Measurements from ENCODE around the gene U2SURP.
"Not testable (repeated sequence)": the region's sequence is repeated elsewhere in the genome, so short reads cannot be mapped to it uniquely, and the experiment has no call there.

The U2SURP gene

DNA sequence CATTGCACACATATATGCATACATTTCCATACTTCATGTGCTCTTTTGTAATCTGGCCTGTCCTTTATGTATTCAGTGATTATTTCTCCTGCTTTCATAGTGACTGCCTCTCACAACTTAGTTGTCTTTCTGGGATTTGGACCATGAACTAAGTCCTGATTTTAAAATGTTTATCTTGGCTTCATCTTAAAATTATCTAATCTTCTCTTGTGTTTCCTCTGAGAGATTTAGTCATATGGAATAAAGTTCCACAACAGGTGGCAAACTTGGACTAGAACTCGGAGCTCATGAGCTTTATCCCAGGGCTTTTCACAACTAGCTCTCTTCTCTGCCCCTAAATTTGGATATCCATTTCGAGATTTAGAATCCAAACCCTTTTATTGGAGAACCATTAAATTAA is 44.3 kb downstream of the U2SURP start:
- TF ChIP-seq LEF1 (IDR thresholded peaks at IDR 0.05; ENCODE audit: borderline replicate concordance) (no peak), ELF4 (IDR thresholded peaks at IDR 0.05) (no peak), TARDBP (IDR thresholded peaks at IDR 0.05) (no peak), BHLHE40 (IDR thresholded peaks at IDR 0.05; ENCODE audit: borderline replicate concordance) (no peak), ZNF384 (IDR thresholded peaks at IDR 0.05) (no peak), FOXK2 (IDR thresholded peaks at IDR 0.05) (no peak), ARNT (IDR thresholded peaks at IDR 0.05) (no peak), NFRKB (IDR thresholded peaks at IDR 0.05) (no peak)
- TF ChIP-seq, protein P1, sequence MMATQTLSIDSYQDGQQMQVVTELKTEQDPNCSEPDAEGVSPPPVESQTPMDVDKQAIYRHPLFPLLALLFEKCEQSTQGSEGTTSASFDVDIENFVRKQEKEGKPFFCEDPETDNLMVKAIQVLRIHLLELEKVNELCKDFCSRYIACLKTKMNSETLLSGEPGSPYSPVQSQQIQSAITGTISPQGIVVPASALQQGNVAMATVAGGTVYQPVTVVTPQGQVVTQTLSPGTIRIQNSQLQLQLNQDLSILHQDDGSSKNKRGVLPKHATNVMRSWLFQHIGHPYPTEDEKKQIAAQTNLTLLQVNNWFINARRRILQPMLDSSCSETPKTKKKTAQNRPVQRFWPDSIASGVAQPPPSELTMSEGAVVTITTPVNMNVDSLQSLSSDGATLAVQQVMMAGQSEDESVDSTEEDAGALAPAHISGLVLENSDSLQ (IDR thresholded peaks at IDR 0.05), result no peak
- ChIA-PET CTCF (interaction anchor here (0.6 kb wide), 1 partner anchor 74 kb away, joined by 3 read pairs; the partner anchor contains the start of gene CHST2), POLR2A (no interaction called here)
- no peak for DNase-seq (ENCODE audit: extremely low spot score)

DNA sequence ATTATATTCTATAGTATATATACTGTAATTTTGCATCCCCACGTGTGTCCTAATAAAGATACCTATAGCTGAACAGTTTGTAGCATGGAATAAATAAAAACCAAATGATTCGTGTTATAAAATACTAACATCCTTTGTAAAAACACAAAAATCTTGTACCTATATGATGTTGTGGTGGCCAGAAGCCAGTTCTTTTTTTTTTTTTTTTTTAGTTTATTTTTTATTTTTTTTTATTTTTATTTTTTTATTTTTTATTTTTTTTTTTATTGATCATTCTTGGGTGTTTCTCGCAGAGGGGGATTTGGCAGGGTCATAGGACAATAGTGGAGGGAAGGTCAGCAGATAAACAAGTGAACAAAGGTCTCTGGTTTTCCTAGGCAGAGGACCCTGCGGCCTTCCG is 44.7 kb downstream of the U2SURP start:
- POLR2A ChIA-PET; CTCF ChIA-PET; DNase-seq (ENCODE audit: extremely low spot score): not testable (repeated sequence)

DNA sequence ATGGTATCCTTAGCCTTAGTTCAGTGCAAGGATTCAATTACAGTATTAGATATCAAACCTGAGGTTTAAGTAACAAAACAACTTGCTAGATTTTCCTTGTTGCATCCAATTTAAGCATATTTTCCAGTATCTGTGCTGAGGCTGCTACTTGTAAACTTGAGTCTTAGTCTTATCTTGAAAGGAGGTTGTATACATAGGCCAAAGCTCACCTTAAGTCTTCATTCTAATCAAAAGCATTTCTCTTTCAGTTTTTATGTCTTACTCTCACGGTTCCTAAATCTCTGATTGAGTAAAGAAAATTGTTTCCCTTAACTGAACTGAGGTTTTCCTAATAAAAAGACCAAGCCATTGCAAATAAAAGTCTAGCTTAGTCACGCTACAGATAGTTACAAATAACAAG is 52.6 kb downstream of the U2SURP start:
- TF ChIP-seq FOXA1 (IDR thresholded peaks at IDR 0.05) (no peak), SP1 (IDR thresholded peaks at IDR 0.05) (no peak), FOXM1 (IDR thresholded peaks at IDR 0.05; ENCODE audit: borderline replicate concordance) (no peak), ZNF384 (IDR thresholded peaks at IDR 0.05) (no peak), SUZ12 (IDR thresholded peaks at IDR 0.05) (no peak), ARNT (IDR thresholded peaks at IDR 0.05) (no peak), LEF1 (IDR thresholded peaks at IDR 0.05; ENCODE audit: borderline replicate concordance) (no peak), CTBP1 (IDR thresholded peaks at IDR 0.05; ENCODE audit: borderline replicate concordance) (no peak), TARDBP (IDR thresholded peaks at IDR 0.05) (no peak), NFRKB (IDR thresholded peaks at IDR 0.05) (no peak)
- POLR2A ChIA-PET, result no interaction called here
- CTCF ChIA-PET, result interaction anchor here (1.0 kb wide), 1 partner anchor 14 kb away, joined by 3 read pairs; no protein-coding TSS in a partner anchor
- no peak for DNase-seq (ENCODE audit: extremely low spot score)

DNA sequence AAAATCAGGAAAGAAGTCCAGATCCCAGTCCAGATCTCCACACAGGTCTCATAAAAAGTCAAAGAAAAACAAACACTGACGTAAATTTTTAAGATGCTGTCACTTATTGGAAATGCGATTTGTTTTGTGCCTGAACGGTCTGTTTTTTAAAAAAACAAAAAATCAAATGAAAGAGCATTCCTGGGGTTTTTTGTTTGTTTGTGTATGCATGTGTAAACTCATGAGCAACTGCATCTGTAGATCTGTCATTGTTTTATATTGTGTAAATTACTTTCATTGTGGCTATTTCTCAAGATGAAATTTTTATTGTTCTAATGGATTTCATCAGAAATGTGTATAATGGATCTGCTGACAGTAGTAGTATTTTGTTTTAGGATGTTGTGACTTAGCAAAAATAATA is 55.0 kb downstream of the U2SURP start:
- DNase-seq (ENCODE audit: extremely low spot score), result no peak
- TF ChIP-seq FOXA1 (IDR thresholded peaks at IDR 0.05), result no peak
- 0 out of 2 replicates have a peak, but pooled peaks have one; percentile 39 for TF ChIP-seq ARNT (IDR thresholded peaks at IDR 0.05)
- TF ChIP-seq TARDBP (IDR thresholded peaks at IDR 0.05), result no peak
- TF ChIP-seq, protein P1 (IDR thresholded peaks at IDR 0.05), result peak; percentile 86
- peak; percentile 55; the same call in 1 of the 2 replicates for TF ChIP-seq CTBP1 (IDR thresholded peaks at IDR 0.05; ENCODE audit: borderline replicate concordance)
- POLR2A ChIA-PET, result no interaction called here
- CTCF ChIA-PET, result no interaction called here

DNA sequence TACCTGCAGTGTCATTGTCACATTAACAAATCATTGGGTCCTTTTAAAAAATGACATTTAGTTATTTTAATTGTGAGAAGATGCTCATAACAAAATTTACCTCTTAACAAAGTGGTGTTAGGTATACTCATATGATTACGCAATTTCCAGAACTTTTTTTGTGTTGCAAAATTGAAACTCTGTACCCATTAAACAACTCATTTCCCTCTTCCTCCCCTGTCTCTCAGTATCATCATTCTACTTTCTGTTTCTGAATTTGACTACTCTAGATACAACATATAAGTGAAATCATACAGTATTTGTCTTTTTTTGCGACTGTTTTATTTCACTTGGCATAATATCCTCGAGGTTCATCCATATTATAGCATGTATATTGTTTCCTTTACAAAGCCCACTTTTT is 59.5 kb downstream of the U2SURP start:
- DNase-seq (ENCODE audit: extremely low spot score), result no peak
- TF ChIP-seq ZNF384 (IDR thresholded peaks at IDR 0.05) (no peak), SUZ12 (IDR thresholded peaks at IDR 0.05) (no peak), ELF4 (IDR thresholded peaks at IDR 0.05) (no peak), CTBP1 (IDR thresholded peaks at IDR 0.05; ENCODE audit: borderline replicate concordance) (no peak), ARNT (IDR thresholded peaks at IDR 0.05) (no peak), FOXA1 (IDR thresholded peaks at IDR 0.05) (no peak), L3MBTL2 (conservative IDR thresholded peaks at IDR 0.05) (no peak)
- TF ChIP-seq, protein P1 (IDR thresholded peaks at IDR 0.05), result no peak
- ChIA-PET CTCF (no interaction called here), POLR2A (no interaction called here)

DNA sequence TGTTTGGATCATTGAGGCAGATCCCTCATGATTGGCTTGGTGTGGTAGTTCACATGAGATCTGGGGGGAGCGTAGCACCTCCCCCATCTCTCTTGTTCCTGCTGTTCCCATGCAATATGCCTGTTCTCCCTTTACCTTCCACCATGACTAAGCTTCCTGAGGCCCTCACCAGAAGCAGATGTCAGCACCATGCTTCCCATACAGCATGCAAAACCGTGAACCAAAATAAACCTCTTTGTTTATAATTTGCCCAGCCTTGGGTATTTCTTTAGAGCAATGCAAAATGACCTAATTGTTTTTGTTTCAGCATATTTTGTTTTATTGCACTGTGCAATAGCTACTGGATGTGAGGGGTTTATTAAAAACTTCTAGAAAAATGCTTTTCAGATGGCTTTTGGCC is 61.6 kb downstream of the U2SURP start:
- TF ChIP-seq TARDBP (IDR thresholded peaks at IDR 0.05) (no peak), LEF1 (IDR thresholded peaks at IDR 0.05; ENCODE audit: borderline replicate concordance) (no peak), SUZ12 (IDR thresholded peaks at IDR 0.05) (no peak), FOXA1 (IDR thresholded peaks at IDR 0.05) (no peak), ELF4 (IDR thresholded peaks at IDR 0.05) (no peak), ZNF384 (IDR thresholded peaks at IDR 0.05) (no peak), L3MBTL2 (conservative IDR thresholded peaks at IDR 0.05) (no peak), HDGF (IDR thresholded peaks at IDR 0.05; ENCODE audit: borderline replicate concordance) (no peak), BHLHE40 (IDR thresholded peaks at IDR 0.05; ENCODE audit: borderline replicate concordance) (no peak), SP1 (IDR thresholded peaks at IDR 0.05) (no peak), NFRKB (IDR thresholded peaks at IDR 0.05) (no peak), ARNT (IDR thresholded peaks at IDR 0.05) (no peak), FOXK2 (IDR thresholded peaks at IDR 0.05) (no peak), CTBP1 (IDR thresholded peaks at IDR 0.05; ENCODE audit: borderline replicate concordance) (no peak), FOXM1 (IDR thresholded peaks at IDR 0.05; ENCODE audit: borderline replicate concordance) (no peak)
- TF ChIP-seq, protein P1 (IDR thresholded peaks at IDR 0.05), result no peak
- DNase-seq (ENCODE audit: extremely low spot score), result no peak
- ChIA-PET POLR2A (no interaction called here), CTCF (no interaction called here)

DNA sequence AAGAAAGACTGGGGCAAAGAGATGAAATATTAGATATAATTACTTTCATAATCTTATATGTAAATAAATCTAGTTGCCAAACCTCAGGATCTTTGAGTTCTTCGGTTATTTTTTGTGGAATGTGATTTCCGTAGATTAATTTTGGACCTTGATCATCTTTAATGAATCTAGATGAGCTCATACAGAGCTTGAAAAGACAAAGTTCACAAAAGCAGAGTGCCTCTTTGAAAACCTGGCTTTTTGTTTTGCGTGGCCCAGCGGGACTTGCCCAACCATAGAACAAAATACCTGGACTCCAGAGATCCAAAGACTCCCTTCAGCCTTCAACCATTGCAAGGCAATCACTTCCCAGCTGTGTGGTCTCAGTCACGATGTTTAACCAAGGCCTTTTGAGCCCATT is 63.4 kb downstream of the U2SURP start:
- POLR2A ChIA-PET, result no interaction called here
- TF ChIP-seq BHLHE40 (IDR thresholded peaks at IDR 0.05; ENCODE audit: borderline replicate concordance), result no peak
- TF ChIP-seq L3MBTL2 (conservative IDR thresholded peaks at IDR 0.05), result no peak
- TF ChIP-seq NFRKB (IDR thresholded peaks at IDR 0.05), result no peak
- no peak for TF ChIP-seq SUZ12 (IDR thresholded peaks at IDR 0.05)
- no peak for TF ChIP-seq CTBP1 (IDR thresholded peaks at IDR 0.05; ENCODE audit: borderline replicate concordance)
- TF ChIP-seq FOXK2 (IDR thresholded peaks at IDR 0.05), result no peak
- no peak for TF ChIP-seq HDGF (IDR thresholded peaks at IDR 0.05; ENCODE audit: borderline replicate concordance)
- no peak for TF ChIP-seq ZNF384 (IDR thresholded peaks at IDR 0.05)
- no peak for TF ChIP-seq ARNT (IDR thresholded peaks at IDR 0.05)
- no peak for TF ChIP-seq FOXA1 (IDR thresholded peaks at IDR 0.05)
- no peak for TF ChIP-seq ELF4 (IDR thresholded peaks at IDR 0.05)
- TF ChIP-seq, protein P1 (IDR thresholded peaks at IDR 0.05), result no peak
- CTCF ChIA-PET, result interaction anchor here (0.6 kb wide), 1 partner anchor 226 kb away, joined by 5 read pairs; no protein-coding TSS in a partner anchor
- DNase-seq (ENCODE audit: extremely low spot score), result no peak

All from HEK293T (cell line).